Chondrocyte (in vitro differentiated cells): ENCODE results near the gene VSIG8. TPM values are rescaled to one million over a fixed set of nuclear protein-coding genes. Genes with fewer than 3 reads are reported as not detected.

ENCODE experiments used
- DNase-seq: peaks from one replicate; pipeline ENCODE4 v3.0.0; 2021; ENCODE audit warnings: mixed read lengths, low spot score
- H3K27ac Mint-ChIP-seq: one replicate; pipeline ENCODE4 v1.8.0; 2021; ENCODE audit warnings: mild to moderate bottlenecking, moderate library complexity, mixed read lengths; ENCODE audit not compliant: unreplicated experiment
- H3K27me3 Mint-ChIP-seq: 2 replicates; pipeline ENCODE4 v1.8.0; 2021; ENCODE audit warnings: low read depth, mixed read lengths
- H3K36me3 Mint-ChIP-seq: 2 replicates; pipeline ENCODE4 v1.8.0; 2021; ENCODE audit warnings: low read depth, mixed read lengths
- H3K4me1 Mint-ChIP-seq: 2 replicates; pipeline ENCODE4 v1.8.0; 2021; ENCODE audit warnings: low read depth, mild to moderate bottlenecking, mixed read lengths
- H3K4me3 Mint-ChIP-seq: one replicate; pipeline ENCODE4 v1.8.0; 2021; ENCODE audit warnings: mild to moderate bottlenecking, moderate library complexity, mixed read lengths; ENCODE audit not compliant: unreplicated experiment
- H3K9me3 Mint-ChIP-seq: 2 replicates; pipeline ENCODE4 v1.8.0; 2021; ENCODE audit warnings: low read depth, mixed read lengths
- CTCF ChIP-seq: fragments of 200-600 bp; sonication (generic); IDR thresholded peaks from 2 replicates; pipeline ENCODE4 v1.5.0; 2021; ENCODE audit warnings: antibody characterized with exemption, mild to moderate bottlenecking, moderate library complexity
- total RNA-seq: library from RNA; stranded (reverse); gene quantifications from 3 replicates; pipeline ENCODE4 v1.2.1, GENCODE V29; 2021

VSIG8 gene
- total RNA-seq, 1 donor from 2014 or later = not detected

DNA sequence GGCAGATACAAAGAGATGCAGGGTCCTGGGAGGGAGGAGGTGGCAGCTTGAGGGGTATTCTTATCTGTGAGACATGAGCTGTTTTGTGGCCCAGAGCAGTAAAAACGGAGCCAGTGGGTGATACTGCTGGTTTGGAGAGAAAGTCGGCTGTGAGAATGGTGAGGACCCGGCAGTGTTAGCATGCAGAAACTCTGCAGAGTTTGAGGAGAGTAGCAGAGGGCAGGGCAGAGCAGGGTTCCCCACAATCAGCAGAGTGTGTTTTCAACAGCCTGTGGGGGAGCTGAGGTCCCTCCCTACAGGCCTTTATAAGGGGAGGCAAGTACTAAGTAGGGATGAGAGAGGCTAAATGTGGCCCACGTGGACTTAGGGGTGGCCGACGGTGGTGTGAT, 35.4 kb downstream of the VSIG8 start:
- Mint-ChIP-seq H3K27ac (no peak overlapping the region), H3K9me3 (no peaks in the 10 kb centered on the region), H3K36me3 (no peaks in the 10 kb centered on the region), H3K27me3 (peaks cover 13% of the 10 kb centered on the region), H3K4me1 (peaks cover 23% of the 10 kb centered on the region), H3K4me3 (no peak overlapping the region)
- DNase-seq = no peak
- no peak for TF ChIP-seq CTCF

GRCh38 chr1:159826441-159827101, 35.9 kb downstream of the VSIG8 start, which contains the start of gene SLAMF8:
TSS of gene SLAMF8 (plus strand) at chr1:159826873. CDS start at chr1:159826899, 26 bp downstream.
- Mint-ChIP-seq H3K27ac (no peak within 1 kb of the TSS), H3K36me3 (no peaks in the 10 kb centered on the region), H3K27me3 (peaks cover 16% of the 10 kb centered on the region), H3K4me1 (peaks cover 23% of the 10 kb centered on the region), H3K9me3 (no peaks in the 10 kb centered on the region), H3K4me3 (no peak within 1 kb of the TSS)
- TF ChIP-seq CTCF = no peak
- no peak for DNase-seq

DNA sequence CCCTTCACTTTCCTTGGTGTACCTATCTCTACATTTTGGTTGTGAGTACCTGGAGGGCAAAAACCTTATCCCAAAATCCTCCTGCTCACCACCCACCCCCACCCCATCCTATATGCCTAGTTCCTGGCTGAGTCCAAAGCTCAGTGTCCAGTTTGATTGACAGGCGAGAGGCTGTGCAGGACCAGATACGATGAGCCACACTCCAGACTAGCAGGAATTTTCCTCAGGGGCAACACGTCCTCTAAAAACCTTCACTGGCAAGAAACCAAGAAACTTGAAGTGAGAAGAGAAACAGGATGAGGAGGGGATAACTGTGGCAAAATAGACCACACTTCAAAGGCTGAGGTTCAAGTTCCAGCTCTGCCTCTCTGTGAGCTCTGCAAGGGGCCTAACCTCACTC, 36.9 kb downstream of the VSIG8 start:
- Mint-ChIP-seq H3K36me3 (no peaks in the 10 kb centered on the region), H3K4me3 (no peak overlapping the region), H3K27ac (no peak overlapping the region), H3K9me3 (no peaks in the 10 kb centered on the region), H3K27me3 (peaks cover 21% of the 10 kb centered on the region), H3K4me1 (peaks cover 23% of the 10 kb centered on the region)
- no peak for DNase-seq
- no peak for TF ChIP-seq CTCF

- Mint-ChIP-seq H3K27me3 (peaks cover 21% of the 10 kb centered on the region), H3K36me3 (no peaks in the 10 kb centered on the region), H3K9me3 (no peaks in the 10 kb centered on the region), H3K27ac (no peak overlapping the region), H3K4me3 (no peak overlapping the region), H3K4me1 (peaks cover 17% of the 10 kb centered on the region)
- TF ChIP-seq CTCF = no peak
- DNase-seq = no peak
Measured at GRCh38 chr1:159823406-159823805, 39.1 kb downstream of the VSIG8 start.

DNA sequence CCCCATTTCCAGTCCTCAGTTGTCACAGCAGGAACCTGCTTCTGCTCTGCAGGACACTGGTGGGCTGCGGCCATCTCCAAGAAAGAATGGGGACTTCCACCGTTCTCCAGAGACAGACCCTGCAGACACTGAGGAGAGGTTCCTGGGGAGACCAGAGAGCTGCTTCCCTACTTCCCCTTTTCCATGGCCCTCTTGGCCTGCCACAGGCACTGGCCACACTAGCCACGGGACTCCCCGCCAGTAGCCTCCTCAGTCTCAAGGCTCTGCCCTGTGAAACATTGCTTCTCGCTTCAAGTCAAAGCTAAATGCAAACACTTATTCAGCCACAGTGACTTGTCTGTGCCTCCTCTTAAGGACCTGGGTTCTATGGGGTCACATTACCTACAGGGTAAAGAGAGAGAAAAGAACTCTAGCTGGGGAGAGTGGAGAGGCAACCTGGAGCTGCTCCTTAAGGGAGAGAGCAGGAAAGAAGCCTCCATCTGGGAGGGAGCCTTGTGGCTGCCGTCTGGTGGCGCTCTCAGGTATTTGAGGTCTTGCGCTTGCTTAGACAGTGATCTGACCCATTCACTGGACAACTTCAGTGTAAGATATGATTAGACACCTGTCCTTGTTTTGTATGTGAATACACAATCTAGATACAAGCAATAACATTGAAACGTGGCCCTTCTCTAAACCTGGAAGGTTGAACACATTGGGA, 41.1 kb downstream of the VSIG8 start:
- no peak overlapping the region for H3K27ac Mint-ChIP-seq
- no peak for DNase-seq
- peaks cover 21% of the 10 kb centered on the region for H3K27me3 Mint-ChIP-seq

More for the DNA sequence above, 41.1 kb downstream of the VSIG8 start:
- Mint-ChIP-seq H3K9me3 (no peaks in the 10 kb centered on the region), H3K4me1 (peaks cover 13% of the 10 kb centered on the region), H3K4me3 (no peak overlapping the region), H3K36me3 (no peaks in the 10 kb centered on the region)
- TF ChIP-seq CTCF = no peak
